Endothelial cell of umbilical vein (primary cell): ENCODE results near the gene MVB12B.

ENCODE experiments used
- CTCF ChIP-seq, 2 donors: IDR thresholded peaks; 1 replicate in 1 of 2; 2 replicates in 1 of 2; pipeline ENCODE4 v1.5.1; 2011; ENCODE audit warnings: low read length in 2 of 2, mild to moderate bottlenecking in 2 of 2, moderate library complexity in 2 of 2, control low read depth in 1 of 2, inconsistent platforms in 1 of 2, low read depth in 1 of 2; ENCODE audit not compliant: insufficient read depth in 1 of 2; ENCODE audit errors: extremely low read depth in 1 of 2
- FOS ChIP-seq: IDR thresholded peaks from 2 replicates; pipeline ENCODE4 v1.6.1; 2011; ENCODE audit warnings: mild to moderate bottlenecking, low read length, moderate library complexity, borderline replicate concordance; ENCODE audit not compliant: insufficient read depth
- GATA2 ChIP-seq: IDR thresholded peaks from 2 replicates; pipeline ENCODE4 v1.7.0; 2011; ENCODE audit warnings: low read depth, mild to moderate bottlenecking, moderate library complexity, mixed read lengths, low read length; ENCODE audit not compliant: insufficient read length, insufficient read depth
- MAX ChIP-seq: IDR thresholded peaks from 2 replicates; pipeline ENCODE4 v1.6.1; 2011; ENCODE audit not compliant: insufficient read depth, insufficient read length
- MYC ChIP-seq: IDR thresholded peaks from one replicate; pipeline ENCODE4 v1.6.1; 2011; ENCODE audit warnings: mild to moderate bottlenecking, low read depth, low read length
- POLR2A ChIP-seq: IDR thresholded peaks from 2 replicates; pipeline ENCODE4 v1.6.1; 2012; ENCODE audit warnings: low read depth, mild to moderate bottlenecking, control low read depth, low read length
- POLR2AphosphoS5 ChIP-seq: IDR thresholded peaks from 2 replicates; pipeline ENCODE4 v1.6.1; 2012; ENCODE audit warnings: low read depth, mild to moderate bottlenecking, control low read depth, low read length, moderate library complexity; ENCODE audit not compliant: insufficient read depth

GRCh38 chr9:126457175-126457547, 130.5 kb downstream of the MVB12B start:
- TF ChIP-seq CTCF (IDR thresholded peaks at IDR 0.05; ENCODE audit: extremely low read depth in 1 of 2, insufficient read depth in 1 of 2, low read depth in 1 of 2, low read length in 2 of 2), result no peak
- TF ChIP-seq POLR2A, result no peak
- TF ChIP-seq POLR2AphosphoS5, result no peak
- no peak for TF ChIP-seq GATA2
- TF ChIP-seq MAX, result no peak
- no peak for TF ChIP-seq FOS
- no peak for TF ChIP-seq MYC
